Tibial nerve (tissue), 4 donors: ENCODE measurements around the gene COL4A6. TPM values are rescaled to one million over a fixed set of nuclear protein-coding genes. Genes with fewer than 3 reads are reported as not detected.

Source experiments
- DNase-seq, 2 donors: peaks; one replicate each; pipeline ENCODE4 v3.0.0-alpha.2; 2019; ENCODE audit warnings: low spot score in 2 of 2
- H3K27ac ChIP-seq, 4 donors: fragments of 200-600 bp; sonication (generic) in 3 of 4; one replicate each; pipeline ENCODE4 v1.5.1; 2017 to 2019; ENCODE audit warnings: mild to moderate bottlenecking in 1 of 4
- H3K27me3 ChIP-seq, 2 donors: fragments of 200-600 bp; sonication (generic) in 1 of 2; one replicate each; pipeline versions ENCODE4 v1.5.1 to v1.6.0; 2017 to 2019
- H3K36me3 ChIP-seq, 3 donors: fragments of 200-600 bp; sonication (generic); one replicate each; pipeline ENCODE4 v1.5.1; 2018 to 2019
- H3K4me1 ChIP-seq, 4 donors: fragments of 200-600 bp; sonication (generic) in 3 of 4; one replicate each; pipeline ENCODE4 v1.5.1; 2017 to 2019
- H3K4me3 ChIP-seq, 4 donors: fragments of 200-600 bp; sonication (generic) in 3 of 4; one replicate each; pipeline ENCODE4 v1.5.1; 2017 to 2019; ENCODE audit warnings: mild to moderate bottlenecking in 1 of 4, moderate library complexity in 1 of 4
- H3K9me3 ChIP-seq, 4 donors: fragments of 200-600 bp; sonication (generic) in 3 of 4; one replicate each; pipeline ENCODE4 v1.5.1; 2017 to 2019
- EP300 ChIP-seq, 2 donors: sonication (generic); formaldehyde crosslinking; IDR thresholded peaks; one replicate each; pipeline ENCODE4 v1.6.1; 2017; ENCODE audit warnings: antibody characterized with exemption in 2 of 2, mild to moderate bottlenecking in 1 of 2
- POLR2A ChIP-seq, 2 donors: fragments of 450-650 bp; IDR thresholded peaks; one replicate each; pipeline ENCODE4 v1.6.1; 2017; ENCODE audit warnings: antibody characterized with exemption in 2 of 2, mild to moderate bottlenecking in 2 of 2, moderate library complexity in 2 of 2
- WGBS, 2 donors: methylation state at CpG; one replicate each; pipeline ENCODE4 v1.1.5; 2018; 5-methylcytosine and 5-hydroxymethylcytosine counted together
- total RNA-seq, 4 donors: library from RNA; depleted of rRNA; stranded (reverse); fragments of >200 nt; gene quantifications; one replicate each; pipeline ENCODE4 v1.1.0, GENCODE V29; 2016
- TF ChIP-seq, protein P1 (sequence below), 5 experiments: fragments of 200-600 bp in 3 of 5; fragments of 450-650 bp in 2 of 5; sonication (generic) in 3 of 5; IDR thresholded peaks; one replicate each; pipeline ENCODE4 v1.5.1; 2016 to 2019; ENCODE audit warnings: antibody characterized with exemption in 5 of 5, mild to moderate bottlenecking in 3 of 5, moderate library complexity in 2 of 5

The COL4A6 gene
- total RNA-seq, 4 donors from 2014 or later = under 0.01 to 1.4 (median 0.21) TPM

DNA sequence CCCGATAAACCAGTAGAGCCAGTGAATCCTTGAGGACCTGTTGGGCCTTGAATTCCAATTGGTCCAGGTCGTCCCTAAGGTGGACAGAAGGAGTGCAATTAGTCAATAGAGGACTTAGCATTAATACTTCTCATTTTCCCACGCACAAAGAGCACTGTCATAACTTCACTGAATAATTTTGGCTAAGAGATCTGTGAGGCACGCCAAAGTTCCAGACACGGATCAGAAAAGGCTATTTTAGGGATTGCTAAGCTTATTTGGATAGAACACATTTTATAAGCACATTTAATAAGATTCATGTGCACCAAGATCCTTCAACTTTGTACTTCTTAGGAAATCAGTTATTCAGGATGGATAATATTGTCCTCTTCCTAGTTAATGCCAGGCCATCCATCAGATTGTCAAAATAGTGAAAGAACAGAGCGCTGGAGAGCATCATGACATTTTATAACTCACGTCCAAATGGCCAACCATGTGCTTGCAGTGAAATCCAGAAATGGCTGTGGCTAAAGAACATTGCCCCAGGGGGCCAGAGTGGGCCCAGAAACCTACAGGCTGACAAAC lies 216.8 kb downstream of the COL4A6 start:
- Histone ChIP-seq H3K4me3 (no peak overlapping the region), H3K9me3 (no peaks in the 10 kb centered on the region), H3K4me1 (no peaks in the 10 kb centered on the region), H3K36me3 (no peaks in the 10 kb centered on the region), H3K27ac (no peak overlapping the region), H3K27me3 (peaks cover 0 to 28% of the 10 kb centered on the region in 2 donors)
- WGBS, 2 donors = 71 to 73% methylated on average over 7 of the region's 7 CpGs
- no peak for DNase-seq
- TF ChIP-seq POLR2A (IDR thresholded peaks at IDR 0.05) = no peak
- TF ChIP-seq, protein P1, sequence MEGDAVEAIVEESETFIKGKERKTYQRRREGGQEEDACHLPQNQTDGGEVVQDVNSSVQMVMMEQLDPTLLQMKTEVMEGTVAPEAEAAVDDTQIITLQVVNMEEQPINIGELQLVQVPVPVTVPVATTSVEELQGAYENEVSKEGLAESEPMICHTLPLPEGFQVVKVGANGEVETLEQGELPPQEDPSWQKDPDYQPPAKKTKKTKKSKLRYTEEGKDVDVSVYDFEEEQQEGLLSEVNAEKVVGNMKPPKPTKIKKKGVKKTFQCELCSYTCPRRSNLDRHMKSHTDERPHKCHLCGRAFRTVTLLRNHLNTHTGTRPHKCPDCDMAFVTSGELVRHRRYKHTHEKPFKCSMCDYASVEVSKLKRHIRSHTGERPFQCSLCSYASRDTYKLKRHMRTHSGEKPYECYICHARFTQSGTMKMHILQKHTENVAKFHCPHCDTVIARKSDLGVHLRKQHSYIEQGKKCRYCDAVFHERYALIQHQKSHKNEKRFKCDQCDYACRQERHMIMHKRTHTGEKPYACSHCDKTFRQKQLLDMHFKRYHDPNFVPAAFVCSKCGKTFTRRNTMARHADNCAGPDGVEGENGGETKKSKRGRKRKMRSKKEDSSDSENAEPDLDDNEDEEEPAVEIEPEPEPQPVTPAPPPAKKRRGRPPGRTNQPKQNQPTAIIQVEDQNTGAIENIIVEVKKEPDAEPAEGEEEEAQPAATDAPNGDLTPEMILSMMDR (IDR thresholded peaks at IDR 0.05) = no peak
- no peak for TF ChIP-seq EP300 (IDR thresholded peaks at IDR 0.05)

DNA sequence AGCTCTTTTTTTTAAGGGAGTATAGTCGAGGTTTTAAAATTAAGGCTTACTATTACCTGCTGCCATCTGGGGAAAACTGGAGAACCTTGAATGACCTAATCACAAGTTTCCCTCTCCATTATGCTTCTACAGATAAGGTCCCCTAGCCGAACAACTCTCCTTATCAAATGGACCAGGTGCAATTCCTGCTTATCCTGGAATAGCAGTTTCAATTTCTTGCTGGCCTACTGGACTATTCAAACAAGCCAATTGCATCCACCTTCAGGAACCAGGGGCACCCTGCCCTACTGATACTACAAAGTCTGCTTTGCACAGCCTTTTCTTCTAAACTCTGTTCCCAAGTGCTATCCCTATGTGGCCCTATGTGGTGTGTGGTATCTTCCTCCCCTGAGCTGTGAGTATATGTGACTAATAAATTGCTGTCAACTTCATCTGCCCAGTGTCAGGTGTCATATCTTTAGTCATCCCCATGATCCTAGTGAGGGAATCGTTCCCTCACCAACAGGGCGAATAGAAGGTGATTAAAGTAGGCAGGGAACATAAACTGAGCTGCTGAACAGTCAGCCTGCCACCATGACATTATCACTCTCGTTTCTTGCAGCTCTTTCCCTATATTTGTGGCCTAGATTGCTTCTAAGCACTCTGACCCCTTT lies 218.1 kb downstream of the COL4A6 start:
- Histone ChIP-seq H3K27ac (no peak overlapping the region), H3K27me3 (peaks cover 0 to 29% of the 10 kb centered on the region in 2 donors), H3K9me3 (no peaks in the 10 kb centered on the region), H3K4me1 (no peaks in the 10 kb centered on the region), H3K4me3 (no peak overlapping the region), H3K36me3 (no peaks in the 10 kb centered on the region)
- no peak for TF ChIP-seq EP300 (IDR thresholded peaks at IDR 0.05)
- no peak for TF ChIP-seq POLR2A (IDR thresholded peaks at IDR 0.05)
- TF ChIP-seq, protein P1 (IDR thresholded peaks at IDR 0.05) = no peak
- 80 to 99% methylated on average over 5 of the region's 5 CpGs for WGBS, 2 donors
- no peak for DNase-seq

DNA sequence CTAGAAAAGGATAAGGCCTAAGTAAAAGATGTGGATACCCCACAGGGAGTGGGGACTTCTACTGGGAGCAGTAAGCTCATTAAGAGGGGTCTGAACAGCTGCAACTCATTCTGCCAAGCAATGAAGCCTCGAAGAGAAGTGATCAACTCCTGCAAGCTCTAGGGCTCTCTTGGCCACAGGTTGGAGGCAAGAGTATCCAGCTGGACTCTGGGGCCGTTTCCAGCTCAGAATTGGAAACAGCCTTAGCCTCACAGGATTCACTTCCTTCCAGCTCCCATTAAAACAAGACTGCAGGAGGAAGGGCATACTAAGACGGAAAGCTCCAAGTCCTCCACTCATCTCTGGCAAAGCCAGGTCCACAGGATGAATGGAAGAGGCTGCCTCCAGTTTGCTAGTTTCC lies 220.3 kb downstream of the COL4A6 start:
- no peak for DNase-seq
- Histone ChIP-seq H3K36me3 (no peaks in the 10 kb centered on the region), H3K27me3 (peaks cover 0 to 26% of the 10 kb centered on the region in 2 donors), H3K4me3 (no peak overlapping the region), H3K9me3 (no peaks in the 10 kb centered on the region), H3K27ac (no peak overlapping the region), H3K4me1 (no peaks in the 10 kb centered on the region)
- 56 to 65% methylated on average over 3 of the region's 3 CpGs for WGBS, 2 donors
- TF ChIP-seq, protein P1 (IDR thresholded peaks at IDR 0.05) = no peak
- TF ChIP-seq POLR2A (IDR thresholded peaks at IDR 0.05) (no peak), EP300 (IDR thresholded peaks at IDR 0.05) (no peak)

DNA sequence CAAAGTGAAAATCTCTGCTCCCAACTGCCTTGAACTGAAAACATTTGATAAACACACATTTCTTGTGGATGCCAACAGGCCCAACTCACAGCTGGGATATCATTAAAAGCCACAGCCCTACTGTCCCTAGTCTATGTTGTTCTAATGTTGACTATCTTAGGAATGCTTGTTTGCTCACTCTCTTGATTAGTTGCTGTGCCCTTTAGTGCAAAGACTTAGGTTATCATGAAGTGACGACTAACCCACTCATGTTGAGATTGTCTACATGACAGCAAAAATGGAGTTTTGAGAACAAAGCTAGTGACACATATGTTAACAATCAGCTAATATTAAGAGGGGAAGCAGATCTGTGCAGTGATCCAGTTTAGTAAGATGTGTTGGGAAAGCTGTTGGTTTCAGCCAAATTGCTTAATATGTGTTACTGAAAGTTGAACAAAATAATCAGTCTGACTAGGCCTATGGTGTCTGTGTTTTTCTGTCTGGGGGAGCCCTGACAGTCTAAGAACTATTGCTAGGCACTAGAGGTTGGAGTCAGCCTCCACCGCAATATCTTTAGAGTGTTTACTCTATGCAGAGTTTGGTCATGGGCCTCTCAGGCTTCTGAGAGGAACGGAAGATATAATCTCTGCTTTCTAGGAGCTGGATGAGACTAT lies 221.2 kb downstream of the COL4A6 start:
- Histone ChIP-seq H3K36me3 (no peaks in the 10 kb centered on the region), H3K9me3 (no peaks in the 10 kb centered on the region), H3K27me3 (peaks cover 0 to 31% of the 10 kb centered on the region in 2 donors), H3K27ac (no peak overlapping the region), H3K4me3 (no peak overlapping the region), H3K4me1 (no peaks in the 10 kb centered on the region)
- 86% methylated on average over 3 of the region's 3 CpGs for WGBS, 2 donors
- TF ChIP-seq EP300 (IDR thresholded peaks at IDR 0.05) = peak in 1 of 2 donors; percentile 20
- TF ChIP-seq, protein P1 (IDR thresholded peaks at IDR 0.05) = no peak
- no peak for DNase-seq

DNA sequence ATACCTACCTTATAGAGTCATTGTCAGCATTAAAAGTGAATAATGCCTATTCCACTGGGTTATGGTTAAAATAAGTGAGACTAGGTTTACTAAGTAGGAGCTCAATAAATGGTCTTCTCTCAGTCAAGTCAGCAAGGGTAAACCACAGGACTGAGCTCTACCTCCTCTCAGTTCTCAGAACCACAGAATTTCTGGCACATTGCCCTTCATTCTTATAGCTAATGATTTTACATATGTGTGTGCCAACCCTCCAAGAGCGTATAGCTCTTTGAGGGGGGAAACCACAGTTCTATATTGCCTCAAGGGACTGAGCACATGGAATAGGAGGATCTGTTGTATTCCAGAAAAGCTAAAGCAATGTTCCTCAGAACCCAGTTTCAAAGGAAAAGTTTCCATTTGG lies 221.8 kb downstream of the COL4A6 start:
- DNase-seq = no peak
- Histone ChIP-seq H3K27ac (no peak overlapping the region), H3K36me3 (no peaks in the 10 kb centered on the region), H3K9me3 (no peaks in the 10 kb centered on the region), H3K4me1 (no peaks in the 10 kb centered on the region), H3K4me3 (no peak overlapping the region), H3K27me3 (peaks cover 0 to 37% of the 10 kb centered on the region in 2 donors)
- TF ChIP-seq, protein P1 (IDR thresholded peaks at IDR 0.05) = no peak
- TF ChIP-seq POLR2A (IDR thresholded peaks at IDR 0.05) (no peak), EP300 (IDR thresholded peaks at IDR 0.05) (no peak)
- WGBS, 2 donors = 60 to 100% methylated on average over 1 of the region's 1 CpG
